GM23338 (cell line): ENCODE results near the gene NT5DC4.

ENCODE experiments used
- CTCF ChIP-seq, 2 experiments: fragments of 200-600 bp in 1 of 2; sonication (generic) in 1 of 2; conservative IDR thresholded peaks; 2 replicates each; pipeline versions ENCODE4 v1.5.1 to v1.6.1; 2016 to 2017; ENCODE audit warnings: antibody characterized with exemption in 2 of 2, low read depth in 2 of 2, mild to moderate bottlenecking in 2 of 2, moderate library complexity in 1 of 2
- EZH2 ChIP-seq: fragments of 200-600 bp; sonication (generic); IDR thresholded peaks from one replicate; pipeline ENCODE4 v1.8.0; 2017; ENCODE audit warnings: antibody characterized with exemption, mild to moderate bottlenecking, low read depth; ENCODE audit not compliant: unreplicated experiment
- EZH2phosphoT487 ChIP-seq: fragments of 200-600 bp; sonication (generic); IDR thresholded peaks from one replicate; pipeline ENCODE4 v1.8.1; 2018; ENCODE audit warnings: antibody characterized with exemption; ENCODE audit not compliant: unreplicated experiment
- POLR2AphosphoS5 ChIP-seq: IDR thresholded peaks from 2 replicates; pipeline ENCODE4 v1.6.1; 2016; ENCODE audit warnings: antibody characterized with exemption, low read depth
- REST ChIP-seq: IDR thresholded peaks from one replicate; pipeline ENCODE4 v1.6.1; 2018; ENCODE audit warnings: antibody characterized with exemption; ENCODE audit not compliant: unreplicated experiment
- ZNF114 ChIP-seq: fragments of 250-450 bp; sonication (Bioruptor Pico); IDR thresholded peaks from 2 replicates; pipeline ENCODE4 v1.5.0; 2020; ENCODE audit warnings: mild to moderate bottlenecking, moderate library complexity
- ZNF331 ChIP-seq: fragments of 250-450 bp; sonication (Bioruptor Pico); IDR thresholded peaks from 2 replicates; pipeline ENCODE4 v1.5.0; 2020; ENCODE audit warnings: low read depth, mild to moderate bottlenecking, moderate library complexity

- no peak for TF ChIP-seq EZH2phosphoT487
- peak; percentile 91 to 100 for TF ChIP-seq CTCF (conservative IDR thresholded peaks at IDR 0.05; ENCODE audit: low read depth in 2 of 2)
- TF ChIP-seq REST, result no peak
- no peak for TF ChIP-seq ZNF331
- TF ChIP-seq EZH2, result no peak
- peak; percentile 24; the same call in 1 of the 2 replicates for TF ChIP-seq POLR2AphosphoS5
- no peak for TF ChIP-seq ZNF114 (CRISPR knock-in tag)
These were observed 5.8 kb downstream of the NT5DC4 start for GRCh38 chr2:112726487-112727190.
